IMR-90 (cell line): ENCODE data around the gene ATP6V0A4. TPM values are rescaled to one million over a fixed set of nuclear protein-coding genes. Genes with fewer than 3 reads are reported as not detected.
"Not testable (repeated sequence)": the region's sequence is repeated elsewhere in the genome, so short reads cannot be mapped to it uniquely, and the experiment has no call there.

Source experiments
- ATAC-seq: fragments of 200-7000 bp; cut with Tn5 transposase; 2 replicates; pipeline ENCODE4 v1.9.1; 2020; ENCODE audit warnings: low read depth, mild to moderate bottlenecking, moderate library complexity
- BruUV-seq: library from RNA; stranded (reverse); fragments of 400-500 nt; replicated peaks from 2 replicates; lab custom pipeline; 2021; lab: Mats Ljungman, UMichigan
- CTCF ChIA-PET: fragments of 300-600 bp; formaldehyde crosslinking; extraction: SDS; loops from one replicate; lab custom pipeline; 2021; ENCODE audit warnings: antibody characterized with exemption; lab: Yijun Ruan, JAX
- POLR2A ChIA-PET: fragments of 300-600 bp; sonication (Branson Sonifier 250); formaldehyde crosslinking; loops from one replicate; lab custom pipeline; 2022; ENCODE audit warnings: antibody characterized with exemption; ENCODE audit not compliant: unreplicated experiment; lab: Charles Lee
- DNase-seq: peaks from one replicate; pipeline ENCODE4 v3.0.0; 2013
- H2AFZ ChIP-seq: replicated peaks from 2 replicates; pipeline ENCODE3; 2013; ENCODE audit warnings: low read length, mild to moderate bottlenecking; ENCODE audit not compliant: poor library complexity
- H2AK5ac ChIP-seq: 2 replicates; pipeline ENCODE4 v1.6.1; 2013; ENCODE audit warnings: low read depth, low read length, inconsistent platforms
- H2AK9ac ChIP-seq: replicated peaks from 2 replicates; pipeline ENCODE3; 2013; ENCODE audit warnings: mild to moderate bottlenecking, low read depth, low read length, moderate library complexity; ENCODE audit not compliant: poor library complexity
- H2BK120ac ChIP-seq: 2 replicates; pipeline ENCODE4 v1.6.1; 2013; ENCODE audit warnings: low read depth, low read length, inconsistent platforms
- H2BK15ac ChIP-seq: 3 replicates; pipeline ENCODE4 v1.6.1; 2013; ENCODE audit warnings: low read depth, low read length, inconsistent platforms
- H2BK20ac ChIP-seq: 2 replicates; pipeline ENCODE4 v1.6.1; 2013; ENCODE audit warnings: low read depth, mild to moderate bottlenecking, inconsistent platforms, low read length, moderate library complexity
- H2BK5ac ChIP-seq: 2 replicates; pipeline ENCODE4 v1.6.1; 2013; ENCODE audit warnings: mild to moderate bottlenecking, low read depth, low read length, inconsistent platforms; ENCODE audit not compliant: poor library complexity, severe bottlenecking
- H3K14ac ChIP-seq: replicated peaks from 2 replicates; pipeline ENCODE4 v1.6.1; 2013; ENCODE audit warnings: low read depth, low read length, inconsistent platforms
- H3K18ac ChIP-seq: 2 replicates; pipeline ENCODE4 v1.6.1; 2013; ENCODE audit warnings: low read depth, low read length, control low read depth
- H3K23ac ChIP-seq: 2 replicates; pipeline ENCODE4 v1.6.1; 2013; ENCODE audit warnings: low read depth, low read length, inconsistent platforms
- H3K27ac ChIP-seq: 2 replicates; pipeline ENCODE4 v1.5.1; 2013; ENCODE audit warnings: mild to moderate bottlenecking, control low read depth, low read length; ENCODE audit not compliant: insufficient read depth
- H3K27me3 ChIP-seq: 2 replicates; pipeline ENCODE4 v1.6.1; 2013; ENCODE audit warnings: low read length; ENCODE audit not compliant: control insufficient read depth, insufficient read depth
- H3K36me3 ChIP-seq: 2 replicates; pipeline ENCODE4 v1.6.1; 2013; ENCODE audit warnings: low read length, mixed read lengths; ENCODE audit not compliant: control insufficient read depth, insufficient read depth
- H3K4ac ChIP-seq: 2 replicates; pipeline ENCODE4 v1.6.1; 2013; ENCODE audit warnings: low read depth, low read length, inconsistent platforms
- H3K4me1 ChIP-seq: 2 replicates; pipeline ENCODE4 v1.6.1; 2013; ENCODE audit warnings: low read length, mixed read lengths; ENCODE audit not compliant: control insufficient read depth, insufficient read depth
- H3K4me2 ChIP-seq: 2 replicates; pipeline ENCODE4 v1.6.1; 2013; ENCODE audit warnings: low read depth, mild to moderate bottlenecking, control low read depth, low read length, moderate library complexity
- H3K4me3 ChIP-seq: 2 replicates; pipeline ENCODE4 v1.5.1; 2013; ENCODE audit warnings: low read depth, mild to moderate bottlenecking, control low read depth, low read length, moderate library complexity; ENCODE audit not compliant: insufficient read depth
- H3K56ac ChIP-seq: 2 replicates; pipeline ENCODE4 v1.6.1; 2013; ENCODE audit warnings: low read length, inconsistent platforms; ENCODE audit not compliant: insufficient read depth; ENCODE audit errors: extremely low read depth
- H3K79me1 ChIP-seq, 2 experiments: 2 replicates each; pipeline ENCODE4 v1.6.1; 2013; ENCODE audit warnings: low read length in 2 of 2, inconsistent platforms in 1 of 2, low read depth in 1 of 2
- H3K9ac ChIP-seq: 2 replicates; pipeline ENCODE4 v1.6.1; 2013; ENCODE audit warnings: low read depth, low read length, control low read depth
- H3K9me1 ChIP-seq: 2 replicates; pipeline ENCODE4 v1.6.1; 2013; ENCODE audit warnings: low read length, inconsistent platforms; ENCODE audit not compliant: insufficient read depth
- H3K9me3 ChIP-seq: 2 replicates; pipeline ENCODE4 v1.6.1; 2013; ENCODE audit warnings: low read length; ENCODE audit not compliant: control insufficient read depth, insufficient read depth
- H4K20me1 ChIP-seq: 2 replicates; pipeline ENCODE4 v1.6.1; 2013; ENCODE audit warnings: low read length, inconsistent platforms; ENCODE audit not compliant: insufficient read depth
- H4K5ac ChIP-seq: 2 replicates; pipeline ENCODE4 v1.6.1; 2013; ENCODE audit warnings: mild to moderate bottlenecking, low read depth, low read length, control low read depth
- H4K8ac ChIP-seq, 2 experiments: 2 replicates each; pipeline ENCODE4 v1.6.1; 2013; ENCODE audit warnings: low read depth in 2 of 2, low read length in 2 of 2, control low read depth in 1 of 2, inconsistent platforms in 1 of 2
- H4K91ac ChIP-seq: 2 replicates; pipeline ENCODE4 v1.6.1; 2013; ENCODE audit warnings: low read depth, low read length, inconsistent platforms; ENCODE audit not compliant: insufficient read depth
- WGBS, 2 experiments: methylation state at CpG; one replicate each; pipeline versions ENCODE4 v1.1.5 to v1.1.7; 2013; ENCODE audit warnings: missing lambda C conversion rate in 2 of 2; ENCODE audit not compliant: insufficient read length in 1 of 2; ENCODE audit errors: extremely low coverage in 2 of 2; 5-methylcytosine and 5-hydroxymethylcytosine counted together
- dilution Hi-C: fragments of 300-500 bp; cut with HindIII; formaldehyde crosslinking; loops from one replicate; pipeline ENCODE4 v1.14.3; 2018; ENCODE audit warnings: low sequenced_read_pairs; ENCODE audit not compliant: unreplicated experiment
- in situ Hi-C: fragments of 300-500 bp; cut with MboI; formaldehyde crosslinking; loops from 3 replicates; pipeline ENCODE4 v1.14.3; 2019; ENCODE audit warnings: low sequenced_read_pairs, inconsistent platforms, mixed read lengths
- intact Hi-C: fragments of 100-400 bp; cut with micrococcal nuclease; formaldehyde crosslinking; loops from 2 replicates; pipeline ENCODE4 v1.10.0; 2022
- polyA plus RNA-seq, 3 experiments: library from polyadenylated mRNA; depleted of rRNA; stranded (reverse); fragments of >200 nt; gene quantifications; 2 replicates each; pipeline ENCODE4 v1.2.3, GENCODE V29; 2012; ENCODE audit warnings: low replicate concordance in 1 of 3
- total RNA-seq: library from RNA; depleted of rRNA; stranded (reverse); fragments of >200 nt; gene quantifications from 2 replicates; pipeline ENCODE4 v1.2.3, GENCODE V29; 2012

The ATP6V0A4 gene
- total and polyA plus RNA-seq, 2 of the 4 experiments (the other 2 are of a cell fraction): 0.05 to 0.18 TPM

DNA sequence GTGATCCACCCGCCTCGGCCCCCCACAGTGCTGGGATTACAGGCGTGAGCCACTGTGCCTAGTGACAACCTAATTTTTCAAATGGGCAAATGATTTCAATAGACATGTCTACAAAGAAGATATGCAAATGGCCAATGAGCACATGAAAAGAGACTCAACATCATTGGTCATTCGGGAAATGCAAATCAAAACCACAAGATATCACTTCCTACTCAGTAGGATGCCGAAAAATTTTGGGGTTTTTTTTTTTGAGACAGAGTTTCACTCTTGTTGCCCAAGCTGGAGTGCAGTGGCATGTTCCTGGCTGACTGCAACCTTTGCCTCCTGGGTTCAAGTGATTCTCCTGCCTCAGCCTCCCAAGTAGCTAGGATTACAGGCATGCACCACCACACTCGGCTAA is 110.0 kb downstream of the ATP6V0A4 start:
- H3K9me1 ChIP-seq, H2AK9ac ChIP-seq, H4K8ac ChIP-seq, CTCF ChIA-PET, BruUV-seq, H3K27me3 ChIP-seq, H4K91ac ChIP-seq, H2BK20ac ChIP-seq, ATAC-seq, H3K4ac ChIP-seq, H3K23ac ChIP-seq, H3K79me1 ChIP-seq, H3K4me2 ChIP-seq, H3K4me3 ChIP-seq, H3K4me1 ChIP-seq, H3K9me3 ChIP-seq, H2AFZ ChIP-seq, H2BK5ac ChIP-seq, H3K9ac ChIP-seq, H2AK5ac ChIP-seq, H2BK15ac ChIP-seq, H3K56ac ChIP-seq, POLR2A ChIA-PET, H3K14ac ChIP-seq, H3K27ac ChIP-seq, dilution Hi-C loops, H4K20me1 ChIP-seq, H3K36me3 ChIP-seq, H3K18ac ChIP-seq, H2BK120ac ChIP-seq, in situ Hi-C loops, DNase-seq, intact Hi-C loops, H4K5ac ChIP-seq: not testable (repeated sequence)
- WGBS, 2 experiments: no CpG with 5 or more reads among the region's 6 CpGs
